ENCODE measurements around the gene CALD1. TPM values are rescaled to one million over a fixed set of nuclear protein-coding genes. Genes with fewer than 3 reads are reported as not detected.

The CALD1 gene
- 1,000 to 10,000 TPM in 1 of 2 donors, 100 to 1,000 TPM in 1; 912 to 1,038 TPM for total RNA-seq

DNA sequence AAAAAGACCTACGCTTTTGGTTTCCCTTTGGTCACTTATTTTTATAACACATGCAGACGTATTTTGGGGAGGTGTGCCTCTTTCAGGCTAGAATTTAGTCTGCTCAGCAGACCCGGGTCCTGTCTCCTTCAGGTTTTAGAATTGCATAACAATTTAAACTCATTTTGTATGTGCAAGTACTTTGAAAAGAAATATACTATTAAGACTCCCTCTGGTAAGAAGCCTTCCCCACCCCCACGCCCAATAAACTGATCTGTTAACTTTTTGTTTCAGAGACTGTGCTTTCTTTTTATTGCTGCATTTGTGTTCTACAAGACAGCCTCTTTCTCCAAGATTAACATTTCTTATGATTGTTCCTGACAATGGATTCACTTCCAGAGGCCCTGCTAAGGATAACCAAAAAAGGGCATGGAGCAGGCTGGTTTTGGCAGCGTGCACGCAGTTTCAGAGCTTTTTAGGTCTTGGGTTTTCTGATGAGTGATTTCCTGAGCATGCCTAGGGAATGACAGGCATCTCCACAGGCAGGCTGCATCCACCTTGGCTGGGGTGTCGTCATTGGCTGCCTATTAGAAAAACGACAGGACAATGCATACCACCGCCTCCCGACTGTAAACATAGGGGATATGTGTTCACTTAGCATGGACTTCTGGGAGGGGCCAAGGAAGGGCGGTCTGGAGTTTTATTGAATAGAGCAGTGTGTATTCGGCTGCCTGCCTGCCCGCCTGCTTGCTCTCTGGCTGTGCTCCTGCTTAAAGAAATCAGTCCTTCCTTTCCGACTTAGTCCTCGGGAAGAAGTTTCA lies at the start of gene CALD1:
Gene CALD1, plus strand, starts transcription at position 694 of the 800 bp plus-strand sequence. CDS start 88,100 bp downstream, outside the sequence.
- peak; percentile 77 for ATAC-seq (ENCODE audit: insufficient number of reproducible peaks, low FRiP score, low read depth)

DNA sequence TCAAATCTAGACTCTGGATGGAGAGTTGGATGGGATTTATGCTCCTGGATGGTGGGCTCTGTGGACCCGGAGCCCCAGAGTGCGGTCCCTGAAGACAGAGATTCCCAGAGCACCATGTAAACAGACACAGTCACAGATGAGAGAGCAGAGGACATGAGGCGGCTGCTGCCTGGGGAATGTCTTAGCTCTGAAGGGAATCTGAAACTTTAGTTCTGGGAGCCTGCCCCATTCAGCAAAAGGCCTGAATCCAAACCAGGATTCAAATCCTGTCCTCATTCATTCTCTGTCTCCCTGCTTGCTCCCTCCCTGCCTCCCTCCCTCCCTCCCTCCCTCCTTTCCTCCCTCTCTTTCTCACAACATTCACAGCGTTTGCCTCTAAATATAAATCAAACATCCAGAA lies 49.5 kb upstream of the CALD1 start:
- H3K4me3 ChIP-seq: peak overlapping the region; percentile 56
- no peaks in the 10 kb centered on the region for H3K9me3 ChIP-seq
- peak overlapping the region; percentile 94 to 95 for H3K27ac ChIP-seq
- no peaks in the 10 kb centered on the region for H3K36me3 ChIP-seq
- ATAC-seq (ENCODE audit: insufficient number of reproducible peaks, low FRiP score, low read depth): no peak
- TF ChIP-seq, protein P1, sequence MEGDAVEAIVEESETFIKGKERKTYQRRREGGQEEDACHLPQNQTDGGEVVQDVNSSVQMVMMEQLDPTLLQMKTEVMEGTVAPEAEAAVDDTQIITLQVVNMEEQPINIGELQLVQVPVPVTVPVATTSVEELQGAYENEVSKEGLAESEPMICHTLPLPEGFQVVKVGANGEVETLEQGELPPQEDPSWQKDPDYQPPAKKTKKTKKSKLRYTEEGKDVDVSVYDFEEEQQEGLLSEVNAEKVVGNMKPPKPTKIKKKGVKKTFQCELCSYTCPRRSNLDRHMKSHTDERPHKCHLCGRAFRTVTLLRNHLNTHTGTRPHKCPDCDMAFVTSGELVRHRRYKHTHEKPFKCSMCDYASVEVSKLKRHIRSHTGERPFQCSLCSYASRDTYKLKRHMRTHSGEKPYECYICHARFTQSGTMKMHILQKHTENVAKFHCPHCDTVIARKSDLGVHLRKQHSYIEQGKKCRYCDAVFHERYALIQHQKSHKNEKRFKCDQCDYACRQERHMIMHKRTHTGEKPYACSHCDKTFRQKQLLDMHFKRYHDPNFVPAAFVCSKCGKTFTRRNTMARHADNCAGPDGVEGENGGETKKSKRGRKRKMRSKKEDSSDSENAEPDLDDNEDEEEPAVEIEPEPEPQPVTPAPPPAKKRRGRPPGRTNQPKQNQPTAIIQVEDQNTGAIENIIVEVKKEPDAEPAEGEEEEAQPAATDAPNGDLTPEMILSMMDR (IDR thresholded peaks at IDR 0.05): no peak
- no peaks in the 10 kb centered on the region for H3K27me3 ChIP-seq (replicated peaks; ENCODE audit: insufficient read depth)
- no peak for DNase-seq (ENCODE audit: low spot score)
- H3K4me1 ChIP-seq (ENCODE audit: control insufficient read depth in 1 of 2, low read depth in 2 of 2): peaks cover 30 to 57% of the 10 kb centered on the region in 2 donors

More for the DNA sequence above, at the start of gene CALD1:
- H3K36me3 ChIP-seq: no peaks in the 10 kb centered on the region
- TF ChIP-seq, protein P1 (IDR thresholded peaks at IDR 0.05): no peak
- no peaks in the 10 kb centered on the region for H3K27me3 ChIP-seq (replicated peaks; ENCODE audit: insufficient read depth)
- peak within 1 kb of the TSS; percentile 93 to 99 for H3K27ac ChIP-seq
- DNase-seq (ENCODE audit: low spot score): peak; percentile 71
- H3K4me3 ChIP-seq: peak within 1 kb of the TSS; percentile 79
- no peaks in the 10 kb centered on the region for H3K9me3 ChIP-seq
- peaks cover 16 to 27% of the 10 kb centered on the region in 2 donors for H3K4me1 ChIP-seq (ENCODE audit: control insufficient read depth in 1 of 2, low read depth in 2 of 2)

- Histone ChIP-seq H3K36me3 (no peaks in the 10 kb centered on the region), H3K27ac (peak overlapping the region; percentile 94 to 95), H3K4me3 (peak overlapping the region; percentile 56), H3K4me1 (ENCODE audit: control insufficient read depth in 1 of 2, low read depth in 2 of 2) (peaks cover 30 to 55% of the 10 kb centered on the region in 2 donors), H3K9me3 (no peaks in the 10 kb centered on the region), H3K27me3 (replicated peaks; ENCODE audit: insufficient read depth) (no peaks in the 10 kb centered on the region)
- ATAC-seq (ENCODE audit: insufficient number of reproducible peaks, low FRiP score, low read depth) (peak; percentile 44), DNase-seq (ENCODE audit: low spot score) (no peak)
- TF ChIP-seq, protein P1 (IDR thresholded peaks at IDR 0.05): no peak
Observed at GRCh38 chr7:134730411-134730829, 49.0 kb upstream of the CALD1 start.

GRCh38 chr7:134731616-134732015 lies 47.8 kb upstream of the CALD1 start:
- Histone ChIP-seq H3K27me3 (replicated peaks; ENCODE audit: insufficient read depth) (no peaks in the 10 kb centered on the region), H3K36me3 (no peaks in the 10 kb centered on the region), H3K4me1 (ENCODE audit: control insufficient read depth in 1 of 2, low read depth in 2 of 2) (peaks cover 30 to 53% of the 10 kb centered on the region in 2 donors), H3K27ac (peak overlapping the region; percentile 94 to 95), H3K4me3 (no peak overlapping the region), H3K9me3 (no peaks in the 10 kb centered on the region)
- TF ChIP-seq, protein P1 (IDR thresholded peaks at IDR 0.05): no peak
- DNase-seq (ENCODE audit: low spot score) (no peak), ATAC-seq (ENCODE audit: insufficient number of reproducible peaks, low FRiP score, low read depth) (no peak)

DNA sequence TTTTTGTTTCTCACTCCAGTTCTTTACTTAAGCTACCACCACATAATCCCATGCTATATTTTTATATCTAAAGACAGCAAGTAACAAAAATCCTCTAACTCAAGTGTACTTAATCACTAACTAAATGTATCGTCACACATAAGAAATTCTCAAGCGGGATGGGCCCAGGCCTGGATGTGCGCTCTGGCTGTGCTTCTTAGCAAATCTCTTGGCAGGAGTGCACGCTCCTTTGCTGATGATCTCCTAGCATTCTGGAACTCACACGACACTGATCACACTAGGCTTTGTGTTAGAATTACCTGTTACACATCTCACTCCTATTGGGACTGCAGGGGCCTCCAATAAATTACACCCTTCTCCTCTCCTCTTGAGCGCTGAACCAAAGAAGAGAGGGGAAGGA lies 46.7 kb upstream of the CALD1 start:
- Histone ChIP-seq H3K4me1 (ENCODE audit: control insufficient read depth in 1 of 2, low read depth in 2 of 2) (peaks cover 35 to 43% of the 10 kb centered on the region in 2 donors), H3K4me3 (no peak overlapping the region), H3K9me3 (no peaks in the 10 kb centered on the region), H3K36me3 (no peaks in the 10 kb centered on the region), H3K27ac (no peak overlapping the region), H3K27me3 (replicated peaks; ENCODE audit: insufficient read depth) (no peaks in the 10 kb centered on the region)
- no peak for ATAC-seq (ENCODE audit: insufficient number of reproducible peaks, low FRiP score, low read depth)
- TF ChIP-seq, protein P1 (IDR thresholded peaks at IDR 0.05): no peak
- DNase-seq (ENCODE audit: low spot score): no peak
